Dendritic cell treated with granulocyte-macrophage colony-stimulating factor and Interleukin-4, amounts not matched to agents 40 ng/mL and 50 ng/mL, for 4 days (primary cell): ENCODE data around the gene PRKN.

Experiments used
- H3K27ac Mint-ChIP-seq: one replicate; pipeline ENCODE4 v1.8.0; 2022; ENCODE audit warnings: mild to moderate bottlenecking, mixed read lengths
- H3K27me3 Mint-ChIP-seq: one replicate; pipeline ENCODE4 v1.8.0; 2022; ENCODE audit warnings: mild to moderate bottlenecking, mixed read lengths
- H3K36me3 Mint-ChIP-seq: one replicate; pipeline ENCODE4 v1.8.0; 2022; ENCODE audit warnings: low read depth, mixed read lengths
- H3K4me1 Mint-ChIP-seq: one replicate; pipeline ENCODE4 v1.8.0; 2022; ENCODE audit warnings: low read depth, mixed read lengths
- H3K4me3 Mint-ChIP-seq: one replicate; pipeline ENCODE4 v1.8.0; 2022; ENCODE audit warnings: mild to moderate bottlenecking, moderate library complexity, mixed read lengths
- H3K9me3 Mint-ChIP-seq: one replicate; pipeline ENCODE4 v1.8.0; 2022; ENCODE audit warnings: mixed read lengths
- intact Hi-C: fragments of 100-400 bp; cut with micrococcal nuclease; formaldehyde crosslinking; loops from one replicate; pipeline ENCODE4 v1.15.0; 2022

Gene PRKN

GRCh38 chr6:162307865-162308264 is 419.7 kb downstream of the PRKN start:
- Mint-ChIP-seq H3K27ac (no peak overlapping the region), H3K4me3 (no peak overlapping the region), H3K4me1 (no peaks in the 10 kb centered on the region), H3K36me3 (no peaks in the 10 kb centered on the region), H3K9me3 (peaks cover 6% of the 10 kb centered on the region), H3K27me3 (no peaks in the 10 kb centered on the region)
- intact Hi-C loops: no loop called here

GRCh38 chr6:162306616-162307015 is 420.9 kb downstream of the PRKN start:
- Mint-ChIP-seq H3K27me3 (no peaks in the 10 kb centered on the region), H3K4me1 (no peaks in the 10 kb centered on the region), H3K27ac (no peak overlapping the region), H3K4me3 (no peak overlapping the region), H3K36me3 (no peaks in the 10 kb centered on the region), H3K9me3 (peaks cover 6% of the 10 kb centered on the region)
- intact Hi-C loops: no loop called here

- intact Hi-C loops: no loop called here
- Mint-ChIP-seq H3K4me3 (no peak overlapping the region), H3K4me1 (no peaks in the 10 kb centered on the region), H3K27me3 (no peaks in the 10 kb centered on the region), H3K27ac (no peak overlapping the region), H3K9me3 (peaks cover 7% of the 10 kb centered on the region), H3K36me3 (no peaks in the 10 kb centered on the region)
These were observed 426.4 kb downstream of the PRKN start for GRCh38 chr6:162301128-162301527.

- intact Hi-C loops: no loop called here
- no peak overlapping the region for H3K27ac Mint-ChIP-seq
- H3K36me3 Mint-ChIP-seq: no peaks in the 10 kb centered on the region
- no peak overlapping the region for H3K4me3 Mint-ChIP-seq
- H3K27me3 Mint-ChIP-seq: no peaks in the 10 kb centered on the region
- no peaks in the 10 kb centered on the region for H3K4me1 Mint-ChIP-seq
- H3K9me3 Mint-ChIP-seq: no peaks in the 10 kb centered on the region
These were observed 433.5 kb downstream of the PRKN start for GRCh38 chr6:162294029-162294428.

- intact Hi-C loops: no loop called here
- Mint-ChIP-seq H3K4me1 (no peaks in the 10 kb centered on the region), H3K4me3 (no peak overlapping the region), H3K9me3 (no peaks in the 10 kb centered on the region), H3K27ac (no peak overlapping the region), H3K36me3 (no peaks in the 10 kb centered on the region), H3K27me3 (no peaks in the 10 kb centered on the region)
These were observed 434.7 kb downstream of the PRKN start for GRCh38 chr6:162292915-162293314.

GRCh38 chr6:162290846-162291465 is 436.6 kb downstream of the PRKN start:
- intact Hi-C loops: no loop called here
- no peaks in the 10 kb centered on the region for H3K36me3 Mint-ChIP-seq
- no peak overlapping the region for H3K4me3 Mint-ChIP-seq
- no peaks in the 10 kb centered on the region for H3K27me3 Mint-ChIP-seq
- H3K27ac Mint-ChIP-seq: no peak overlapping the region
- H3K9me3 Mint-ChIP-seq: no peaks in the 10 kb centered on the region
- H3K4me1 Mint-ChIP-seq: no peaks in the 10 kb centered on the region

- Mint-ChIP-seq H3K36me3 (no peaks in the 10 kb centered on the region), H3K27ac (no peak overlapping the region), H3K4me1 (no peaks in the 10 kb centered on the region), H3K27me3 (no peaks in the 10 kb centered on the region), H3K4me3 (no peak overlapping the region), H3K9me3 (no peaks in the 10 kb centered on the region)
- intact Hi-C loops: no loop called here
These were observed 437.6 kb downstream of the PRKN start for GRCh38 chr6:162289972-162290371.

GRCh38 chr6:162273986-162274385 is 453.6 kb downstream of the PRKN start:
- Mint-ChIP-seq H3K4me3 (no peak overlapping the region), H3K27me3 (no peaks in the 10 kb centered on the region), H3K9me3 (no peaks in the 10 kb centered on the region), H3K36me3 (no peaks in the 10 kb centered on the region), H3K4me1 (no peaks in the 10 kb centered on the region), H3K27ac (no peak overlapping the region)
- intact Hi-C loops: no loop called here

- Mint-ChIP-seq H3K27ac (no peak overlapping the region), H3K4me1 (no peaks in the 10 kb centered on the region), H3K4me3 (no peak overlapping the region), H3K27me3 (no peaks in the 10 kb centered on the region), H3K36me3 (no peaks in the 10 kb centered on the region), H3K9me3 (no peaks in the 10 kb centered on the region)
- intact Hi-C loops: no loop called here
These were observed 455.6 kb downstream of the PRKN start for GRCh38 chr6:162271922-162272321.

GRCh38 chr6:162270966-162271365 is 456.6 kb downstream of the PRKN start:
- no peaks in the 10 kb centered on the region for H3K36me3 Mint-ChIP-seq
- H3K27me3 Mint-ChIP-seq: no peaks in the 10 kb centered on the region
- no peaks in the 10 kb centered on the region for H3K4me1 Mint-ChIP-seq
- no peak overlapping the region for H3K4me3 Mint-ChIP-seq
- no peak overlapping the region for H3K27ac Mint-ChIP-seq
- no peaks in the 10 kb centered on the region for H3K9me3 Mint-ChIP-seq
- intact Hi-C loops: no loop called here

- intact Hi-C loops: no loop called here
- no peaks in the 10 kb centered on the region for H3K36me3 Mint-ChIP-seq
- no peaks in the 10 kb centered on the region for H3K27me3 Mint-ChIP-seq
- no peak overlapping the region for H3K4me3 Mint-ChIP-seq
- H3K4me1 Mint-ChIP-seq: no peaks in the 10 kb centered on the region
- no peak overlapping the region for H3K27ac Mint-ChIP-seq
- peaks cover 15% of the 10 kb centered on the region for H3K9me3 Mint-ChIP-seq
These were observed 459.9 kb downstream of the PRKN start for GRCh38 chr6:162267641-162268040.

- Mint-ChIP-seq H3K4me1 (no peaks in the 10 kb centered on the region), H3K27me3 (no peaks in the 10 kb centered on the region), H3K36me3 (no peaks in the 10 kb centered on the region), H3K27ac (no peak overlapping the region), H3K4me3 (no peak overlapping the region), H3K9me3 (peaks cover 15% of the 10 kb centered on the region)
- intact Hi-C loops: no loop called here
These were observed 460.4 kb downstream of the PRKN start for GRCh38 chr6:162267126-162267525.

- no peaks in the 10 kb centered on the region for H3K36me3 Mint-ChIP-seq
- H3K4me3 Mint-ChIP-seq: no peak overlapping the region
- no peaks in the 10 kb centered on the region for H3K27me3 Mint-ChIP-seq
- peaks cover 15% of the 10 kb centered on the region for H3K9me3 Mint-ChIP-seq
- H3K4me1 Mint-ChIP-seq: no peaks in the 10 kb centered on the region
- intact Hi-C loops: no loop called here
- H3K27ac Mint-ChIP-seq: no peak overlapping the region
These were observed 463.0 kb downstream of the PRKN start for GRCh38 chr6:162264581-162264980.

GRCh38 chr6:162262466-162263196 is 464.9 kb downstream of the PRKN start:
- H3K4me3 Mint-ChIP-seq: no peak overlapping the region
- H3K4me1 Mint-ChIP-seq: no peaks in the 10 kb centered on the region
- no peaks in the 10 kb centered on the region for H3K27me3 Mint-ChIP-seq
- H3K9me3 Mint-ChIP-seq: peaks cover 15% of the 10 kb centered on the region
- no peak overlapping the region for H3K27ac Mint-ChIP-seq
- no peaks in the 10 kb centered on the region for H3K36me3 Mint-ChIP-seq
- intact Hi-C loops: no loop called here

- no peaks in the 10 kb centered on the region for H3K36me3 Mint-ChIP-seq
- no peak overlapping the region for H3K27ac Mint-ChIP-seq
- H3K27me3 Mint-ChIP-seq: no peaks in the 10 kb centered on the region
- peaks cover 15% of the 10 kb centered on the region for H3K9me3 Mint-ChIP-seq
- H3K4me3 Mint-ChIP-seq: no peak overlapping the region
- intact Hi-C loops: no loop called here
- H3K4me1 Mint-ChIP-seq: no peaks in the 10 kb centered on the region
These were observed 466.0 kb downstream of the PRKN start for GRCh38 chr6:162261598-162261997.
